Endothelial cell of umbilical vein (primary cell): ENCODE measurements around the gene WNT8A. TPM values are rescaled to one million over a fixed set of nuclear protein-coding genes. Genes with fewer than 3 reads are reported as not detected.

ENCODE experiments used
- BruUV-seq: library from RNA; stranded (reverse); fragments of 400-500 nt; replicated peaks from 2 replicates; lab custom pipeline; 2021; lab: Mats Ljungman, UMichigan
- CTCF ChIA-PET: fragments of 300-600, 350-600 bp; sonication (Branson Sonifier 250); formaldehyde crosslinking; loops from one replicate; lab custom pipeline; 2021; ENCODE audit warnings: antibody characterized with exemption, inconsistent platforms; lab: Charles Lee
- POLR2A ChIA-PET: fragments of 300-600, 350-600 bp; sonication (Branson Sonifier 250); formaldehyde crosslinking; loops from one replicate; lab custom pipeline; 2021; ENCODE audit warnings: antibody characterized with exemption, inconsistent platforms; lab: Charles Lee
- DNase-seq: peaks from one replicate; pipeline ENCODE4 v3.0.0-alpha.2; 2011; ENCODE audit warnings: low read depth, low spot score
- FAIRE-seq: peaks from 2 replicates; lab custom pipeline; 2011; peaks lifted over from hg19 to GRCh38; lab: Jason Lieb, UNC
- H2AFZ ChIP-seq: 2 replicates; pipeline ENCODE4 v1.6.0; 2012; ENCODE audit warnings: low read depth, low read length, control low read depth, inconsistent platforms
- H3K27ac ChIP-seq: 2 replicates; pipeline ENCODE4 v1.5.1; 2011; ENCODE audit warnings: low read depth, mild to moderate bottlenecking, control low read depth, low read length, moderate library complexity; ENCODE audit not compliant: insufficient read depth
- H3K27me3 ChIP-seq, 2 experiments: 2 replicates each; pipeline versions ENCODE4 v1.6.0 to v1.6.1; 2011; ENCODE audit warnings: low read length in 2 of 2, mixed read lengths in 1 of 2; ENCODE audit not compliant: control insufficient read depth in 2 of 2, insufficient read depth in 2 of 2
- H3K36me3 ChIP-seq, 2 experiments: 2 replicates in 1 of 2; 3 replicates in 1 of 2; pipeline ENCODE4 v1.5.1; 2011; ENCODE audit warnings: low read length in 2 of 2, mild to moderate bottlenecking in 1 of 2, moderate library complexity in 1 of 2; ENCODE audit not compliant: control insufficient read depth in 2 of 2, insufficient read depth in 2 of 2; ENCODE audit errors: extremely low read depth in 1 of 2
- H3K4me1 ChIP-seq: 3 replicates; pipeline ENCODE4 v1.5.1; 2011; ENCODE audit warnings: mild to moderate bottlenecking, low read length; ENCODE audit not compliant: control insufficient read depth, insufficient read depth; ENCODE audit errors: extremely low read depth
- H3K4me2 ChIP-seq: 2 replicates; pipeline ENCODE4 v1.6.1; 2011; ENCODE audit warnings: low read length, control low read depth, mixed read lengths; ENCODE audit not compliant: insufficient read depth
- H3K4me3 ChIP-seq, 3 experiments: fragments of 200-600 bp in 1 of 3; sonication (generic), shearing (Covaris generic) in 1 of 3; replicated peaks in 1 of 3; 2 replicates each; pipeline ENCODE4 v1.5.1; 2011 to 2016; ENCODE audit warnings: control low read depth in 3 of 3, low read length in 3 of 3, mild to moderate bottlenecking in 2 of 3, inconsistent platforms in 1 of 3, low read depth in 1 of 3, moderate library complexity in 1 of 3; ENCODE audit not compliant: insufficient read depth in 1 of 3
- H3K79me2 ChIP-seq: 2 replicates; pipeline ENCODE4 v1.6.0; 2012; ENCODE audit warnings: low read length, inconsistent platforms; ENCODE audit not compliant: control insufficient read depth, insufficient read depth
- H3K9ac ChIP-seq: replicated peaks from 2 replicates; pipeline ENCODE3; 2011; ENCODE audit warnings: low read length, control low read depth; ENCODE audit not compliant: insufficient read depth; ENCODE audit errors: extremely low read depth
- H3K9me1 ChIP-seq: replicated peaks from 3 replicates; pipeline ENCODE4 v1.6.0; 2011; ENCODE audit warnings: mild to moderate bottlenecking, low read length; ENCODE audit not compliant: control insufficient read depth, insufficient read depth; ENCODE audit errors: extremely low read depth
- H3K9me3 ChIP-seq: replicated peaks from 2 replicates; pipeline ENCODE4 v1.5.1; 2012; ENCODE audit warnings: low read length, inconsistent platforms; ENCODE audit not compliant: control insufficient read depth, insufficient read depth
- H4K20me1 ChIP-seq: replicated peaks from 2 replicates; pipeline ENCODE3; 2011; ENCODE audit warnings: mild to moderate bottlenecking, low read length; ENCODE audit not compliant: control insufficient read depth, insufficient read depth; ENCODE audit errors: extremely low read depth
- EZH2 ChIP-seq: IDR thresholded peaks from 2 replicates; pipeline ENCODE4 v1.6.1; 2012; ENCODE audit warnings: borderline replicate concordance, low read depth, mild to moderate bottlenecking, moderate library complexity, low read length, inconsistent platforms; ENCODE audit not compliant: severe bottlenecking
- FOS ChIP-seq: IDR thresholded peaks from 2 replicates; pipeline ENCODE4 v1.6.1; 2011; ENCODE audit warnings: mild to moderate bottlenecking, low read length, moderate library complexity, borderline replicate concordance; ENCODE audit not compliant: insufficient read depth
- GATA2 ChIP-seq: IDR thresholded peaks from 2 replicates; pipeline ENCODE4 v1.7.0; 2011; ENCODE audit warnings: low read depth, mild to moderate bottlenecking, moderate library complexity, mixed read lengths, low read length; ENCODE audit not compliant: insufficient read length, insufficient read depth
- JUN ChIP-seq: IDR thresholded peaks from 2 replicates; pipeline ENCODE4 v1.6.1; 2011; ENCODE audit warnings: borderline replicate concordance, low read depth; ENCODE audit not compliant: insufficient read length, insufficient read depth
- MYC ChIP-seq: IDR thresholded peaks from one replicate; pipeline ENCODE4 v1.6.1; 2011; ENCODE audit warnings: mild to moderate bottlenecking, low read depth, low read length
- POLR2A ChIP-seq: IDR thresholded peaks from 2 replicates; pipeline ENCODE4 v1.6.1; 2012; ENCODE audit warnings: low read depth, mild to moderate bottlenecking, control low read depth, low read length
- POLR2AphosphoS5 ChIP-seq: IDR thresholded peaks from 2 replicates; pipeline ENCODE4 v1.6.1; 2012; ENCODE audit warnings: low read depth, mild to moderate bottlenecking, control low read depth, low read length, moderate library complexity; ENCODE audit not compliant: insufficient read depth
- dilution Hi-C: fragments of 300-500 bp; cut with MboI; formaldehyde crosslinking; loops from one replicate; pipeline ENCODE4 v1.15.0; 2019; ENCODE audit warnings: low sequenced_read_pairs; ENCODE audit not compliant: extremely low pct_ligation_motif_present
- intact Hi-C: fragments of 100-400 bp; cut with micrococcal nuclease; formaldehyde crosslinking; loops from one replicate; pipeline ENCODE4 v1.10.0; 2022
- polyA plus RNA-seq, 4 experiments: library from polyadenylated mRNA; depleted of rRNA in 3 of 4; stranded (reverse) in 3 of 4; unstranded in 1 of 4; fragments of >200 nt; gene quantifications; 2 replicates each; pipeline versions ENCODE4 v1.2.1 to v1.2.3, GENCODE V29; 2011 to 2012; ENCODE audit warnings: missing spikeins in 1 of 4
- total RNA-seq: library from RNA; stranded (reverse); gene quantifications from 2 replicates; pipeline ENCODE4 v1.2.3, GENCODE V29; 2021
- TF ChIP-seq, protein P1 (sequence below), 2 donors: IDR thresholded peaks; 1 replicate in 1 of 2; 2 replicates in 1 of 2; pipeline ENCODE4 v1.5.1; 2011; ENCODE audit warnings: low read length in 2 of 2, mild to moderate bottlenecking in 2 of 2, moderate library complexity in 2 of 2, control low read depth in 1 of 2, inconsistent platforms in 1 of 2, low read depth in 1 of 2; ENCODE audit not compliant: insufficient read depth in 1 of 2; ENCODE audit errors: extremely low read depth in 1 of 2
- TF ChIP-seq, protein P2 (sequence below): IDR thresholded peaks from 2 replicates; pipeline ENCODE4 v1.6.1; 2011; ENCODE audit not compliant: insufficient read depth, insufficient read length

WNT8A gene
- total and polyA plus RNA-seq, 2 donors (not counting 3 experiments of a cell fraction or from before 2014, with no cell fraction given): not detected

DNA sequence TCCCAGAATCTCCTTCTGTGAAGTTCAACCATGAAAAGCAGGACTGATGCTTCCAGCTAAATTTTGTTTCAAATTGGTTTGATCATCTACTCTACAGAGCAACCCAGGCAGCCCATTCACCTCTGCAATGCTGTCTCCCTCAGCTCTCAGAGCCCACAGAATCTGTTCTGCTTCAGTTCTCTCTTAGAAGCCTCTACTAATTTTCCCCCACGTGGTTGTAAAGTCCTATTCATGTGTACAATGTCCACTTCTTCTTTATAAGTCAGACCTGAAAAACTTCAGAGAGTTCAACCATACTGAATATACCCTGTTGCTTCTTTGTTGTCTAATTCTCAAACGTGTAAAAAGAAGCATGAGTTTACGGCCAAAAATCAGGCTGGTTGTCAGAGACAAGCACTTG, 29.6 kb upstream of the WNT8A start:
- FAIRE-seq (no peak), DNase-seq (no peak)
- no peaks in the 10 kb centered on the region for H3K79me2 ChIP-seq
- no TSS peak for BruUV-seq
- no peak overlapping the region for H2AFZ ChIP-seq
- dilution Hi-C loops (no loop called here), intact Hi-C loops (no loop called here)
- no peak overlapping the region for H3K9ac ChIP-seq
- H3K27ac ChIP-seq: no peak overlapping the region
- TF ChIP-seq, protein P1, sequence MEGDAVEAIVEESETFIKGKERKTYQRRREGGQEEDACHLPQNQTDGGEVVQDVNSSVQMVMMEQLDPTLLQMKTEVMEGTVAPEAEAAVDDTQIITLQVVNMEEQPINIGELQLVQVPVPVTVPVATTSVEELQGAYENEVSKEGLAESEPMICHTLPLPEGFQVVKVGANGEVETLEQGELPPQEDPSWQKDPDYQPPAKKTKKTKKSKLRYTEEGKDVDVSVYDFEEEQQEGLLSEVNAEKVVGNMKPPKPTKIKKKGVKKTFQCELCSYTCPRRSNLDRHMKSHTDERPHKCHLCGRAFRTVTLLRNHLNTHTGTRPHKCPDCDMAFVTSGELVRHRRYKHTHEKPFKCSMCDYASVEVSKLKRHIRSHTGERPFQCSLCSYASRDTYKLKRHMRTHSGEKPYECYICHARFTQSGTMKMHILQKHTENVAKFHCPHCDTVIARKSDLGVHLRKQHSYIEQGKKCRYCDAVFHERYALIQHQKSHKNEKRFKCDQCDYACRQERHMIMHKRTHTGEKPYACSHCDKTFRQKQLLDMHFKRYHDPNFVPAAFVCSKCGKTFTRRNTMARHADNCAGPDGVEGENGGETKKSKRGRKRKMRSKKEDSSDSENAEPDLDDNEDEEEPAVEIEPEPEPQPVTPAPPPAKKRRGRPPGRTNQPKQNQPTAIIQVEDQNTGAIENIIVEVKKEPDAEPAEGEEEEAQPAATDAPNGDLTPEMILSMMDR (IDR thresholded peaks at IDR 0.05; ENCODE audit: extremely low read depth in 1 of 2, insufficient read depth in 1 of 2, low read depth in 1 of 2, low read length in 2 of 2): no peak
- H3K4me1 ChIP-seq: no peaks in the 10 kb centered on the region
- no peaks in the 10 kb centered on the region for H3K9me3 ChIP-seq
- POLR2A ChIA-PET: no interaction called here
- H3K4me3 ChIP-seq: no peak overlapping the region
- H3K27me3 ChIP-seq: peaks cover 6 to 16% of the 10 kb centered on the region in 2 experiments
- H3K9me1 ChIP-seq: no peaks in the 10 kb centered on the region
- no peak overlapping the region for H3K4me2 ChIP-seq
- CTCF ChIA-PET: interaction anchor here (0.5 to 5.2 kb wide), 5 partner anchors 10 to 275 kb away, joined by 3 to 37 read pairs (median 6); no protein-coding TSS in a partner anchor
- H3K36me3 ChIP-seq: no peaks in the 10 kb centered on the region
- H4K20me1 ChIP-seq: no peaks in the 10 kb centered on the region

DNA sequence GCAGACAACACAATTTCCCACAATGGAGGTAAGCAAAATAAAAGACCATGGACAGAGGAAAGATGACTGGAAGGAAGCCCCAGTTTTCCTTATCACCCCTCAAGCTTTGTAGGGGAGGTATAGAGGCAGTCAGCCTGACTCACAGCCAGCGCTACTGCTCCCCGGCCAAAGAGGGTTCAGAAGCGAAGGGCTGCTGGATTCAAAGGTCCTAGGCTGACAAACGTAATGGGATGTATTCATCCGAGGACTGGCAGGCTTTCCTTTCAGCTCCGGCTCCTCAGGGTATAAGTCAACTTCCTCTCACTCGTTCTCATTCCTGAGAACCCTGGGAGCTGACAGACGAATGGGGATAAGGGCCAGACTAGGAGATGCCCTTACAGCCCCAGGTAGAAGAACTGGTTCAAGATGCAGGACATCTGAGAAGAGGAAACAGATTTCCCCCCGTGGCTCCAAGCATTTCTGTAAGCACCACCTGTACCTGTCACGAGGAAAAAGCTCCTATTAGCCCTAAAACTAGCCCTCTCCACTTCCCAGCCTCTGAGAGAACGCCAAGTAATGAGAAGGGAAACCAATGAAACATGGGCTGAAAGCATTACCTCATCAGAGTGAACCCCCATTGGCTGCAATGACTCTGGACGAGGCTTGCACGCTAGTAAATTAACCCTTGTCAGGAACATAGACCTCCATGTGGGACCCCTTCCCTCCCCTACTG, 28.8 kb upstream of the WNT8A start:
- POLR2A ChIA-PET: no interaction called here
- Histone ChIP-seq H3K4me2 (no peak overlapping the region), H3K9me1 (no peaks in the 10 kb centered on the region), H2AFZ (no peak overlapping the region), H3K79me2 (no peaks in the 10 kb centered on the region), H3K4me1 (no peaks in the 10 kb centered on the region), H3K27me3 (peaks cover 6 to 16% of the 10 kb centered on the region in 2 experiments), H3K4me3 (no peak overlapping the region), H3K9me3 (no peaks in the 10 kb centered on the region), H3K27ac (no peak overlapping the region), H3K9ac (no peak overlapping the region), H4K20me1 (no peaks in the 10 kb centered on the region), H3K36me3 (no peaks in the 10 kb centered on the region)
- TF ChIP-seq MYC (no peak), FOS (no peak), EZH2 (no peak), POLR2AphosphoS5 (no peak), JUN (no peak), POLR2A (no peak), GATA2 (no peak)
- TF ChIP-seq, protein P1 (IDR thresholded peaks at IDR 0.05; ENCODE audit: extremely low read depth in 1 of 2, insufficient read depth in 1 of 2, low read depth in 1 of 2, low read length in 2 of 2): no peak
- TF ChIP-seq, protein P2, sequence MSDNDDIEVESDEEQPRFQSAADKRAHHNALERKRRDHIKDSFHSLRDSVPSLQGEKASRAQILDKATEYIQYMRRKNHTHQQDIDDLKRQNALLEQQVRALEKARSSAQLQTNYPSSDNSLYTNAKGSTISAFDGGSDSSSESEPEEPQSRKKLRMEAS: no peak
- BruUV-seq: no TSS peak
- no peak for DNase-seq
- CTCF ChIA-PET: interaction anchor here (0.5 to 5.2 kb wide), 6 partner anchors 10 to 276 kb away, joined by 3 to 37 read pairs (median 5); no protein-coding TSS in a partner anchor
- no peak for FAIRE-seq
- dilution Hi-C loops (no loop called here), intact Hi-C loops (no loop called here)
